ENCODE results near the gene PCDHB9.
A peak's percentile ranks its signal among the peaks of the same experiment; 100 is the strongest.
"Not testable (repeated sequence)": the region's sequence is repeated elsewhere in the genome, so short reads cannot be mapped to it uniquely, and the experiment has no call there.

PCDHB9 gene

DNA sequence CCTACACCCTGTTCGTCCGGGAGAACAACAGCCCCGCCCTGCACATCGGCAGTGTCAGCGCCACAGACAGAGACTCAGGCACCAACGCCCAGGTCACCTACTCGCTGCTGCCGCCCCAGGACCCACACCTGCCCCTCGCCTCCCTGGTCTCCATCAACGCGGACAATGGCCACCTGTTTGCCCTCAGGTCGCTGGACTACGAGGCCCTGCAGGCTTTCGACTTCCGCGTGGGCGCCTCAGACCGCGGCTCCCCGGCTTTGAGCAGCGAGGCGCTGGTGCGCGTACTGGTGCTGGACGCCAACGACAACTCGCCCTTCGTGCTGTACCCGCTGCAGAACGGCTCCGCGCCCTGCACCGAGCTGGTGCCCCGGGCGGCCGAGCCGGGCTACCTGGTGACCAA is 1.7 kb downstream of the PCDHB9 start:
- DNase-seq (ENCODE audit: low spot score) = not testable (repeated sequence)

DNA sequence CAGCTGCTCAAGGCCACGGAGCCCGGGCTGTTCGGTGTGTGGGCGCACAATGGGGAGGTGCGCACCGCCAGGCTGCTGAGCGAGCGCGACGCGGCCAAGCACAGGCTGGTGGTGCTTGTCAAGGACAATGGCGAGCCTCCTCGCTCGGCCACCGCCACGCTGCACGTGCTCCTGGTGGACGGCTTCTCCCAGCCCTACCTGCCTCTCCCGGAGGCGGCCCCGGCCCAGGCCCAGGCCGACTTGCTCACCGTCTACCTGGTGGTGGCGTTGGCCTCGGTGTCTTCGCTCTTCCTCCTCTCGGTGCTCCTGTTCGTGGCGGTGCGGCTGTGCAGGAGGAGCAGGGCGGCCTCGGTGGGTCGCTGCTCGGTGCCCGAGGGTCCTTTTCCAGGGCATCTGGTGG is 2.2 kb downstream of the PCDHB9 start:
- DNase-seq (ENCODE audit: low spot score) = not testable (repeated sequence)

DNA sequence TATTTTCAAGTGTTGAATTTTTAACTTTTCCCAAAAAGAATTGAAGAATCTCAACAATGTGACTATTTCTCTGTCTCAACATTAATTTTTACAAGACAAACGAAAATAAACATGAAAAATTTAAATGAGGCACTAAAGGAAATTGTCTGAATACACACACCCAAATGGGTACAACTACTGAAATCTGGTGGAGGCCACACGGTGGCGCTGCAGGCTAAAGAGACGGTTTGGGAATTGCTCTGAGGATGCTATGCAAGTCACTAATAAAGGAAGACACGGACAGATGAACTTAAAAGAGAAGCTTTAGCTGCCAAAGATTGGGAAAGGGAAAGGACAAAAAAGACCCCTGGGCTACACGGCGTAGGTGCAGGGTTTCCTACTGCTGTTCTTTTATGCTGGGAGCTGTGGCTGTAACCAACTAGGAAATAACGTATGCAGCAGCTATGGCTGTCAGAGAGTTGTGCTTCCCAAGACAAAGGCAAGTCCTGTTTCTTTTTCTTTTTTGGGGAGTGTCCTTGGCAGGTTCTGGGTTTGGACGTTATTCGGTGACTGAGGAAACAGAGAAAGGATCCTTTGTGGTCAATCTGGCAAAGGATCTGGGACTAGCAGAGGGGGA is 5.3 kb downstream of the PCDHB9 start, which contains the start of gene PCDHB10:
PCDHB10 (plus strand) TSS at position 244 of the 616 bp plus-strand sequence; CDS start at position 444, 200 bp downstream.
- peak; percentile 36 for DNase-seq (ENCODE audit: low spot score)

DNA sequence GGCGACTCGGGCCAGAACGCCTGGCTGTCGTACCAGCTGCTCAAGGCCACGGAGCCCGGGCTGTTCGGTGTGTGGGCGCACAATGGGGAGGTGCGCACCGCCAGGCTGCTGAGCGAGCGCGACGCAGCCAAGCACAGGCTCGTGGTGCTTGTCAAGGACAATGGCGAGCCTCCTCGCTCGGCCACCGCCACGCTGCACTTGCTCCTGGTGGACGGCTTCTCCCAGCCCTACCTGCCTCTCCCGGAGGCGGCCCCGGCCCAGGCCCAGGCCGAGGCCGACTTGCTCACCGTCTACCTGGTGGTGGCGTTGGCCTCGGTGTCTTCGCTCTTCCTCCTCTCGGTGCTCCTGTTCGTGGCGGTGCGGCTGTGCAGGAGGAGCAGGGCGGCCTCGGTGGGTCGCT is 7.4 kb downstream of the PCDHB9 start:
- not testable (repeated sequence) for DNase-seq (ENCODE audit: low spot score)

DNA sequence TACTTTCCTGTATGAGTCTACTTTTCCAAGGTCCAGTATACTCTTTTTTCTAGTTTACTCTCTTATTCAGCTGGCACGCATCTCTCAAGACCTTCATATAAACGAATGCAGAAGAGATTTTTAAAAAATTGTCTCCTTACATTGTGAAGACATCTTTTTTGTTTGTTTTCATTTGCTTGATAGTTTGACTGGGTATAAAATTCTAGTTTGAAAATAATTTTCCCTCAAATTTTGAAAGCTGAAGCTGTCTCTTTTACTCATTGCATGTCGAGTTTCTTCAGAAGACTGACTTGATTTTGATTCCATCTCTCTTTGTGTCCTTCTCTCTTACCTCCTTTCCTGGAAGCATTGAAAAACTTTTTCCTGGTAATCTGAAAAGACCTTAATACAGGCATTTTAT is 9.4 kb downstream of the PCDHB9 start:
- DNase-seq (ENCODE audit: low spot score) = no peak

DNA sequence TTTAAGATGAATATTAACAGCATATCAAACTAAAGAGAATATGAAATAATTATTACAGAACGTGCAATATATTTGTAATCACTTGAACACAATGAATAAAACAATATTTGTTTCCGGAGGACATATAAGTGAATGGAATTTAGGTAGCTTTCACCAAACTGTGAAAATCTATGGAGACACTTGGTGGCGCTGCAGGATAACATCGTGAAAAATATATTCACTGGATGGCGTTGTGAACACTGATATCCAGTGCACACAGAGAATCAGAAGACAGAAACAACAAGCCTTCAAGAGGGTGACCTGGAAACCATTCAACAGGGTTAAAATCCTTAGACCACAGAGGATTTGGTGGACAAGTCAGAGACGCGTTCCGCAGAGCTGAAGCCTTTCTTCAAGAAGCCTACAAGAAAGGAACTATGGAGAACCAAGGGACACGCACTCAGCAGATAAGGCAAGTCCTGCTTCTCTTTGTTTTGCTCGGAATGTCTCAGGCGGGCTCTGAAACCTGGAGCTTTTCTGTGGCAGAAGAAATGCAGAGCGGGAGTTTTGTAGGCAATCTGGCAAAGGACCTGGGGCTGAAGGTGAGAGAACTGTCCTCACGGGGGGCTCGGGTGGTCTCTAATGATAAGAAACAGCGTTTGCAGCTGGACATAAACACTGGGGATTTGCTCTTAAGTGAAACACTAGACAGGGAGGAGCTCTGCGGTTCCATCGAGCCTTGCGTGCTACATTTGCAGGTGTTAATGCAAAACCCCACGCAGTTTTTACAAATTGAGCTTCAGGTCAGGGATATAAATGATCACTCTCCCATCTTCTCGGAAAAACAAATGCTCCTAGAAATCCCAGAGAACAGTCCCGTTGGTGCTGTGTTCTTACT is 12.6 kb downstream of the PCDHB9 start, which contains the start of gene PCDHB11:
PCDHB11 (plus strand) TSS at position 269 of the 877 bp plus-strand sequence; CDS start at position 417, 148 bp downstream.
- DNase-seq (ENCODE audit: low spot score) = peak; percentile 20

DNA sequence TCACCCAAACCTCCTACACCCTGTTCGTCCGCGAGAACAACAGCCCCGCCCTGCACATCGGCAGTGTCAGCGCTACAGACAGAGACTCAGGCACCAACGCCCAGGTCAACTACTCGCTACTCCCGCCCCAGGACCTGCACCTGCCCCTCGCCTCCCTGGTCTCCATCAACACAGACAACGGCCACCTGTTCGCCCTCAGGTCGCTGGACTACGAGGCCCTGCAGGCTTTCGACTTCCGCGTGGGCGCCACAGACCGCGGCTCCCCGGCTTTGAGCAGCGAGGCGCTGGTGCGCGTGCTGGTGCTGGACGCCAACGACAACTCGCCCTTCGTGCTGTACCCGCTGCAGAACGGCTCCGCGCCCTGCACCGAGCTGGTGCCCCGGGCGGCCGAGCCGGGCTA is 14.2 kb downstream of the PCDHB9 start:
- not testable (repeated sequence) for DNase-seq (ENCODE audit: low spot score)

DNA sequence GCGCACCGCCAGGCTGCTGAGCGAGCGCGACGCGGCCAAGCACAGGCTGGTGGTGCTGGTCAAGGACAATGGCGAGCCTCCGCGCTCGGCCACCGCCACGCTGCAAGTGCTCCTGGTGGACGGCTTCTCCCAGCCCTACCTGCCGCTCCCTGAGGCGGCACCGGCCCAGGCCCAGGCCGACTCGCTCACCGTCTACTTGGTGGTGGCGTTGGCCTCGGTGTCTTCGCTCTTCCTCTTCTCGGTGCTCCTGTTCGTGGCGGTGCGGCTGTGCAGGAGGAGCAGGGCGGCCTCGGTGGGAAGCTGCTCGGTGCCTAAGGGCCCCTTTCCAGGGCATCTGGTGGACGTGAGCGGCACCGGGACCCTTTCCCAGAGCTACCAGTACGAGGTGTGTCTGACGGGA is 14.7 kb downstream of the PCDHB9 start:
- DNase-seq (ENCODE audit: low spot score) = not testable (repeated sequence)

DNA sequence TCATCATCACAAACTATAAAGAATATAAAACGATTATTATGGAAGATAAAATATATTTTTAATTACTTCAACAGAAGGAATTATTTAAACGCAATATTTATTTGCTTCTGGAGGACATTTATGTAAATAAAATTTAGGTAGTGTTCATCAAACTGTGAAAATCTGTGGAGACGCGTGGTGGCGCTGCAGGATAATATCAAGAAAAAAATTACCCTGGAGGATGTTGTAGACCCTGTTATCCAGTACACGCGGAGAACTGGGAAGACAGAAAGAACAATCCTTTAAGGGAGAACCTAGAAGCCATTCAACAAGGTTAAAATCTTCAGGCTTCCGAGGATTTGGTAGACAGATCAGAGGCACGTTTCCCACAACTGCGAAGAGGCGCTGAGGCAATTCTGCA is 21.5 kb downstream of the PCDHB9 start, which contains the start of gene PCDHB12:
PCDHB12 (plus strand) TSS at position 242 of the 400 bp plus-strand sequence. CDS start 189 bp downstream, outside the sequence.
- peak; percentile 13 for DNase-seq (ENCODE audit: low spot score)

DNA sequence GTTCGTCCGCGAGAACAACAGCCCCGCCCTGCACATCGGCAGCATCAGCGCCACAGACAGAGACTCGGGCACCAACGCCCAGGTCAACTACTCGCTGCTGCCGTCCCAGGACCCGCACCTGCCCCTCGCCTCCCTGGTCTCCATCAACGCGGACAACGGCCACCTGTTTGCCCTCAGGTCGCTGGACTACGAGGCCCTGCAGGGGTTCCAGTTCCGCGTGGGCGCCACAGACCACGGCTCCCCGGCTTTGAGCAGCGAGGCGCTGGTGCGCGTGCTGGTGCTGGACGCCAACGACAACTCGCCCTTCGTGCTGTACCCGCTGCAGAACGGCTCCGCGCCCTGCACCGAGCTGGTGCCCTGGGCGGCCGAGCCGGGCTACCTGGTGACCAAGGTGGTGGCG is 23.3 kb downstream of the PCDHB9 start:
- not testable (repeated sequence) for DNase-seq (ENCODE audit: low spot score)

DNA sequence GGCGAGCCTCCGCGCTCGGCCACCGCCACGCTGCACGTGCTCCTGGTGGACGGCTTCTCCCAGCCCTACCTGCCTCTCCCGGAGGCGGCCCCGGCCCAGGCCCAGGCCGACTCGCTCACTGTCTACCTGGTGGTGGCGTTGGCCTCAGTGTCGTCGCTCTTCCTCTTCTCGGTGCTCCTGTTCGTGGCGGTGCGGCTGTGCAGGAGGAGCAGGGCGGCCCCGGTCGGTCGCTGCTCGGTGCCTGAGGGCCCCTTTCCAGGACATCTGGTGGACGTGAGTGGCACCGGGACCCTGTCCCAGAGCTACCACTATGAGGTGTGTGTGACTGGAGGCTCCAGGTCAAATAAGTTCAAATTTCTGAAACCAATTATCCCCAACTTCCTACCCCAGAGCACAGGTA is 23.9 kb downstream of the PCDHB9 start:
- DNase-seq (ENCODE audit: low spot score) = not testable (repeated sequence)

DNA sequence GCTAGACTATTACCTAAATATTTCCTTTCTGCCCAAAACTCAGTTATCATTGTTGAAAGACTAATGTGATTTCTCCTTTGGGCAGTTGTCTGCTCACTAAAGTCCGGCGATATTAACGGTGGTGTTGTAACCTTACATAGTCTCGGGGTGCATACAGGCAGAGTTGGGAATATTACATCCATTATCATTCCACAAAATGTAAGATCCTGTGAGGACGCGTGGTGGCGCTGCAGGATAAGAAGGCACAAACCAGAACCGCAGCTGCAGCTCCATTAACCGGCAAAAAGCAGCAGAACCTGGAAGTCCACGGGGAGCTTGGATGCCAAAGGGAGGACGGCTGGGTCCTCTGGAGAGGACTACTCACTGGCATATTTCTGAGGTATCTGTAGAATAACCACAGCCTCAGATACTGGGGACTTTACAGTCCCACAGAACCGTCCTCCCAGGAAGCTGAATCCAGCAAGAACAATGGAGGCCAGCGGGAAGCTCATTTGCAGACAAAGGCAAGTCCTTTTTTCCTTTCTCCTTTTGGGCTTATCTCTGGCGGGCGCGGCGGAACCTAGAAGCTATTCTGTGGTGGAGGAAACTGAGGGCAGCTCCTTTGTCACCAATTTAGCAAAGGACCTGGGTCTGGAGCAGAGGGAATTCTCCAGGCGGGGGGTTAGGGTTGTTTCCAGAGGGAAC is 26.8 kb downstream of the PCDHB9 start, which contains the start of gene PCDHB13:
PCDHB13 (plus strand) TSS at position 264 of the 684 bp plus-strand sequence; CDS start at position 469, 205 bp downstream.
- DNase-seq (ENCODE audit: low spot score) = peak; percentile 43

DNA sequence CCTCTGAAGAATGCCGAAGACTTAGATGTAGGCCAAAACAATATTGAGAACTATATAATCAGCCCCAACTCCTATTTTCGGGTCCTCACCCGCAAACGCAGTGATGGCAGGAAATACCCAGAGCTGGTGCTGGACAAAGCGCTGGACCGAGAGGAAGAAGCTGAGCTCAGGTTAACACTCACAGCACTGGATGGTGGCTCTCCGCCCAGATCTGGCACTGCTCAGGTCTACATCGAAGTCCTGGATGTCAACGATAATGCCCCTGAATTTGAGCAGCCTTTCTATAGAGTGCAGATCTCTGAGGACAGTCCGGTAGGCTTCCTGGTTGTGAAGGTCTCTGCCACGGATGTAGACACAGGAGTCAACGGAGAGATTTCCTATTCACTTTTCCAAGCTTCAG is 27.6 kb downstream of the PCDHB9 start:
- DNase-seq (ENCODE audit: low spot score) = not testable (repeated sequence)

DNA sequence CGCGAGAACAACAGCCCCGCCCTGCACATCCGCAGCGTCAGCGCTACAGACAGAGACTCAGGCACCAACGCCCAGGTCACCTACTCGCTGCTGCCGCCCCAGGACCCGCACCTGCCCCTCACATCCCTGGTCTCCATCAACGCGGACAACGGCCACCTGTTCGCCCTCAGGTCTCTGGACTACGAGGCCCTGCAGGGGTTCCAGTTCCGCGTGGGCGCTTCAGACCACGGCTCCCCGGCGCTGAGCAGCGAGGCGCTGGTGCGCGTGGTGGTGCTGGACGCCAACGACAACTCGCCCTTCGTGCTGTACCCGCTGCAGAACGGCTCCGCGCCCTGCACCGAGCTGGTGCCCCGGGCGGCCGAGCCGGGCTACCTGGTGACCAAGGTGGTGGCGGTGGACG is 28.5 kb downstream of the PCDHB9 start:
- not testable (repeated sequence) for DNase-seq (ENCODE audit: low spot score)

DNA sequence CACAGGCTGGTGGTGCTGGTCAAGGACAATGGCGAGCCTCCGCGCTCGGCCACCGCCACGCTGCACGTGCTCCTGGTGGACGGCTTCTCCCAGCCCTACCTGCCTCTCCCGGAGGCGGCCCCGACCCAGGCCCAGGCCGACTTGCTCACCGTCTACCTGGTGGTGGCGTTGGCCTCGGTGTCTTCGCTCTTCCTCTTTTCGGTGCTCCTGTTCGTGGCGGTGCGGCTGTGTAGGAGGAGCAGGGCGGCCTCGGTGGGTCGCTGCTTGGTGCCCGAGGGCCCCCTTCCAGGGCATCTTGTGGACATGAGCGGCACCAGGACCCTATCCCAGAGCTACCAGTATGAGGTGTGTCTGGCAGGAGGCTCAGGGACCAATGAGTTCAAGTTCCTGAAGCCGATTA is 29.1 kb downstream of the PCDHB9 start:
- DNase-seq (ENCODE audit: low spot score) = not testable (repeated sequence)

DNA sequence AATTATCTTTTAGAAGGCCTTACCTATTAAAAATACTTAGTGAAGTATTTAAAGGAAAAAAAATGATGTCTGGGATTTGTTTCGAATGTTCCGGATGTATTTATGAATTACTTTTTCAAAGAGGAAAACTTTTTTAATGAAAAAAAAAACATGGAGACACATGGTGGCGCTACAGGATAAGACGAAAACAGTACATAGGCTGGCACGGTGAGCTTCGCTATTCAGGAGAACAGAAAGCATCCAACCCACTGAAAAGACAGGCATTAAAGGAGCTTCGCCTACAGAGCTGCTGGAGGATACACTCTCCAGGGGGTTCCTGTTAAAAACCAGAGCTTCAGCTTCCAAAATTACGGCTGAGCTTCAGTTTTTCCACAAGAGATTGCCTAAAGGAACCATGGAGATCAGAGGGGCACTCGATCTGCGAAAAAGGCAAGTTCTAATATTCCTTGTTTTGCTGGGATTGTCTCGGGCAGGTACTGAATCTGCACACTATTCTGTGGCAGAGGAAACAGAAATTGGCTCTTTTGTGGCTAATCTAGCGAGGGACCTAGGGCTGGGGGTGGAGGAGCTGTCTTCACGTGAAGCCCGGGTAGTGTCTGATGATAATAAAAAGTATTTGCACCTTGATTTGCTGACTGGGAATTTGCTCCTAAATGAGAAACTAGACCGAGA is 36.3 kb downstream of the PCDHB9 start, which contains the start of gene PCDHB14:
PCDHB14 (plus strand) TSS at position 232 of the 672 bp plus-strand sequence; CDS start at position 395, 163 bp downstream.
- peak; percentile 76 for DNase-seq (ENCODE audit: low spot score)

DNA sequence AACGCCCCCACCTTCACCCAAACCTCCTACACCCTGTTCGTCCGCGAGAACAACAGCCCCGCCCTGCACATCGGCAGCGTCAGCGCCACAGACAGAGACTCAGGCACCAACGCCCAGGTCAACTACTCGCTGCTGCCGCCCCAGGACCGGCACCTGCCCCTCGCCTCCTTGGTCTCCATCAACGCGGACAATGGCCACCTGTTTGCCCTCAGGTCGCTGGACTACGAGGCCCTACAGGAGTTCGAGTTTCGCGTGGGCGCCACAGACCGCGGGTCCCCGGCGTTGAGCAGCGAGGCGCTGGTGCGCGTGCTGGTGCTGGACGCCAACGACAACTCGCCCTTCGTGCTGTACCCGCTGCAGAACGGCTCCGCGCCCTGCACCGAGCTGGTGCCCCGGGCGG is 37.9 kb downstream of the PCDHB9 start:
- not testable (repeated sequence) for DNase-seq (ENCODE audit: low spot score)

DNA sequence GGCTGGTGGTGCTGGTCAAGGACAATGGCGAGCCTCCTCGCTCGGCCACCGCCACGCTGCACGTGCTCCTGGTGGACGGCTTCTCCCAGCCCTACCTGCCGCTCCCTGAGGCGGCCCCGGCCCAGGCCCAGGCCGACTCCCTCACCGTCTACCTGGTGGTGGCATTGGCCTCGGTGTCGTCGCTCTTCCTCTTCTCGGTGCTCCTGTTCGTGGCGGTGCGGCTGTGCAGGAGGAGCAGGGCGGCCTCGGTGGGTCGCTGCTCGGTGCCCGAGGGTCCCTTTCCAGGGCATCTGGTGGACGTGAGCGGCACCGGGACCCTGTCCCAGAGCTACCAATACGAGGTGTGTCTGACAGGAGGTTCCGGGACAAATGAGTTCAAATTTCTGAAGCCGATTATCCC is 38.5 kb downstream of the PCDHB9 start:
- not testable (repeated sequence) for DNase-seq (ENCODE audit: low spot score)

DNA sequence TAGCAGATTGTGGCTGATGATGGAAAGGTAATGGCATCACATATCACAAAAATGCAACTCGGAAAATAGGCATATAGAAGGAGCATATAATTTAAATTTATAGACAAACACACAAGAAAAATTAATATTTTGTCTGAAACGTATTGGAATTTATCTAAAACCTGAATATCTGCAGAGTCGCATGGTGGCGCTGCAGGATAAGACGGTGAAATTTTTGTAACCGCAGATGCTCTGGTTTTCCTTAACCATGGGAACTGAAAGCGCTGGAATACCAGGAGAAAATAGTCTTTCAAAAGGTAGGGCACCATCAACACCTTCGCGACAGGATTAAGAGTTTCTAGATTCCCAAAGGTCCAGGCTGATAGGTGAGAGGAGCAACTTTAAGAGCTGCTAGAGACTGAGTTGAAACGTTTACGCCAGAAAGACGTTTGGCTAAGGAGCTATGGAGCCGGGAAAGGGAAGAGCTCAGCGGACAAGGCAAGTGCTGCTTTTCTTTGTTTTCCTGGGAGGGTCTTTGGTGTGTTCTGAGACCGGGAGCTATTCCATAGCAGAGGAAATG is 47.2 kb downstream of the PCDHB9 start:
- no peak for DNase-seq (ENCODE audit: low spot score)

DNA sequence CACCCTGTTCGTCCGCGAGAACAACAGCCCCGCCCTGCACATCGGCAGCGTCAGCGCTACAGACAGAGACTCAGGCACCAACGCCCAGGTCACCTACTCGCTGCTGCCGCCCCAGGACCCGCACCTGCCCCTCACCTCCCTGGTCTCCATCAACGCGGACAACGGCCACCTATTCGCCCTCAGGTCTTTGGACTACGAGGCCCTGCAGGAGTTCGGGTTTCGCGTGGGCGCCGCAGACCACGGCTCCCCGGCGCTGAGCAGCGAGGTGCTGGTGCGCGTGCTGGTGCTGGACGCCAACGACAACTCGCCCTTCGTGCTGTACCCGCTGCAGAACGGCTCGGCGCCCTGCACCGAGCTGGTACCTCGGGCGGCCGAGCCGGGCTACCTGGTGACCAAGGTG is 49.0 kb downstream of the PCDHB9 start:
- not testable (repeated sequence) for DNase-seq (ENCODE audit: low spot score)

Data from SW480 (cell line).